ENCODE data around the gene CIITA.
"Not testable (repeated sequence)": the region's sequence is repeated elsewhere in the genome, so short reads cannot be mapped to it uniquely, and the experiment has no call there.

CIITA gene

GRCh38 chr16:10876799-10877341 lies at the start of gene CIITA:
Gene CIITA, plus strand, starts transcription at chr16:10877202. Its CDS starts 129 bp downstream, at chr16:10877331.
- peak; percentile 53 to 56 for DNase-seq

- DNase-seq: no peak
Observed at GRCh38 chr16:10827691-10828341, 49.2 kb upstream of the CIITA start.

- no peak for DNase-seq
Observed at GRCh38 chr16:10828851-10829366, 48.1 kb upstream of the CIITA start.

- not testable (repeated sequence) for DNase-seq
Observed at GRCh38 chr16:10829390-10830098, 47.5 kb upstream of the CIITA start.

- DNase-seq: not testable (repeated sequence)
Observed at GRCh38 chr16:10830240-10830639, 46.8 kb upstream of the CIITA start.

GRCh38 chr16:10831894-10832886 lies 44.8 kb upstream of the CIITA start:
- no peak for DNase-seq

GRCh38 chr16:10833271-10833670 lies 43.7 kb upstream of the CIITA start:
- DNase-seq: no peak

GRCh38 chr16:10834130-10834529 lies 42.9 kb upstream of the CIITA start:
- no peak for DNase-seq

GRCh38 chr16:10834766-10835165 lies 42.2 kb upstream of the CIITA start:
- no peak for DNase-seq

GRCh38 chr16:10835281-10835931 lies 41.6 kb upstream of the CIITA start:
- DNase-seq: no peak

GRCh38 chr16:10836174-10836853 lies 40.7 kb upstream of the CIITA start:
- DNase-seq: no peak

GRCh38 chr16:10838621-10839278 lies 38.3 kb upstream of the CIITA start:
- DNase-seq: no peak

- DNase-seq: no peak
Observed at GRCh38 chr16:10839279-10839666, 37.7 kb upstream of the CIITA start.

GRCh38 chr16:10840703-10841102 lies 36.3 kb upstream of the CIITA start:
- no peak for DNase-seq

- DNase-seq: peak in 1 of 2 experiments; percentile 3
Observed at GRCh38 chr16:10846213-10846998, 30.6 kb upstream of the CIITA start.

GRCh38 chr16:10847176-10847575 lies 29.8 kb upstream of the CIITA start:
- no peak for DNase-seq

GRCh38 chr16:10849736-10850477 lies 27.1 kb upstream of the CIITA start:
- no peak for DNase-seq

GRCh38 chr16:10850478-10850850 lies 26.5 kb upstream of the CIITA start:
- no peak for DNase-seq

- no peak for DNase-seq
Observed at GRCh38 chr16:10851512-10851911, 25.5 kb upstream of the CIITA start.

- DNase-seq: no peak
Observed at GRCh38 chr16:10852286-10852685, 24.7 kb upstream of the CIITA start.
